HFF-Myc (cell line): Measurements from ENCODE around the gene WDR7.

ENCODE experiments used
- DNase-seq: peaks from one replicate; pipeline ENCODE4 v3.0.0-alpha.2; 2011; ENCODE audit warnings: low read depth; ENCODE audit errors: extremely low read depth
- H3K4me3 ChIP-seq: replicated peaks from 2 replicates; pipeline ENCODE4 v1.5.1; 2011; ENCODE audit warnings: low read depth, mild to moderate bottlenecking, control low read depth, low read length
- CTCF ChIP-seq: IDR thresholded peaks from 2 replicates; pipeline ENCODE4 v1.5.1; 2012; ENCODE audit warnings: mild to moderate bottlenecking, low read depth, low read length, control low read depth; ENCODE audit errors: missing control alignments

WDR7 gene

GRCh38 chr18:56988022-56988421, 336.9 kb downstream of the WDR7 start:
- H3K4me3 ChIP-seq = no peak overlapping the region
- no peak for DNase-seq
- TF ChIP-seq CTCF = no peak

- H3K4me3 ChIP-seq = no peak overlapping the region
- TF ChIP-seq CTCF = no peak
Observed at GRCh38 chr18:56990678-56991077, 339.5 kb downstream of the WDR7 start.

GRCh38 chr18:56992777-56993176, 341.6 kb downstream of the WDR7 start:
- no peak overlapping the region for H3K4me3 ChIP-seq
- TF ChIP-seq CTCF = no peak
- no peak for DNase-seq

More at GRCh38 chr18:56990678-56991077, 339.5 kb downstream of the WDR7 start:
- DNase-seq = no peak

- DNase-seq = no peak
- H3K4me3 ChIP-seq = no peak overlapping the region
- TF ChIP-seq CTCF = no peak
Observed at GRCh38 chr18:56995579-56996188, 344.5 kb downstream of the WDR7 start.

GRCh38 chr18:56997200-56997599, 346.0 kb downstream of the WDR7 start:
- no peak overlapping the region for H3K4me3 ChIP-seq
- DNase-seq = no peak
- TF ChIP-seq CTCF = no peak

- no peak overlapping the region for H3K4me3 ChIP-seq
- no peak for DNase-seq
- TF ChIP-seq CTCF = no peak
Observed at GRCh38 chr18:56999823-57000222, 348.7 kb downstream of the WDR7 start.

- no peak for TF ChIP-seq CTCF
- no peak for DNase-seq
- H3K4me3 ChIP-seq = no peak overlapping the region
Observed at GRCh38 chr18:57002627-57003026, 351.5 kb downstream of the WDR7 start.
